SJSA1 (cell line): ENCODE data around the gene FBXL4. TPM values are rescaled to one million over a fixed set of nuclear protein-coding genes. Genes with fewer than 3 reads are reported as not detected.

Experiments
- DNase-seq, 2 experiments: peaks; one replicate each; pipeline ENCODE4 v3.0.0-alpha.2; 2015 to 2020; ENCODE audit warnings: low spot score in 2 of 2, low read depth in 1 of 2
- H3K27ac ChIP-seq: fragments of 250-450 bp; sonication (Bioruptor Pico); 2 replicates; pipeline ENCODE4 v1.5.1; 2020; ENCODE audit warnings: mild to moderate bottlenecking, moderate library complexity
- H3K27me3 ChIP-seq: fragments of 250-450 bp; sonication (Bioruptor Pico); replicated peaks from 2 replicates; pipeline ENCODE4 v1.5.1; 2020; ENCODE audit warnings: mild to moderate bottlenecking, moderate library complexity
- H3K36me3 ChIP-seq: fragments of 250-450 bp; sonication (Bioruptor Pico); 2 replicates; pipeline ENCODE4 v1.5.1; 2020; ENCODE audit warnings: mild to moderate bottlenecking
- H3K4me1 ChIP-seq: fragments of 250-450 bp; sonication (Bioruptor Pico); replicated peaks from 2 replicates; pipeline ENCODE4 v1.6.1; 2021; ENCODE audit warnings: mild to moderate bottlenecking
- H3K4me3 ChIP-seq: fragments of 250-450 bp; sonication (Bioruptor Pico); 2 replicates; pipeline ENCODE4 v1.5.1; 2020; ENCODE audit warnings: mild to moderate bottlenecking
- H3K9me3 ChIP-seq: fragments of 250-450 bp; sonication (Bioruptor Pico); replicated peaks from 2 replicates; pipeline ENCODE4 v1.5.1; 2020; ENCODE audit warnings: mild to moderate bottlenecking
- total RNA-seq: library from RNA; depleted of rRNA; stranded (reverse); fragments of >200 nt; shearing (Covaris generic); gene quantifications from 2 replicates; pipeline ENCODE4 v1.2.3, GENCODE V29; 2014

The FBXL4 gene
- total RNA-seq, 1 experiment from 2014 or later = 9.7 TPM

DNA sequence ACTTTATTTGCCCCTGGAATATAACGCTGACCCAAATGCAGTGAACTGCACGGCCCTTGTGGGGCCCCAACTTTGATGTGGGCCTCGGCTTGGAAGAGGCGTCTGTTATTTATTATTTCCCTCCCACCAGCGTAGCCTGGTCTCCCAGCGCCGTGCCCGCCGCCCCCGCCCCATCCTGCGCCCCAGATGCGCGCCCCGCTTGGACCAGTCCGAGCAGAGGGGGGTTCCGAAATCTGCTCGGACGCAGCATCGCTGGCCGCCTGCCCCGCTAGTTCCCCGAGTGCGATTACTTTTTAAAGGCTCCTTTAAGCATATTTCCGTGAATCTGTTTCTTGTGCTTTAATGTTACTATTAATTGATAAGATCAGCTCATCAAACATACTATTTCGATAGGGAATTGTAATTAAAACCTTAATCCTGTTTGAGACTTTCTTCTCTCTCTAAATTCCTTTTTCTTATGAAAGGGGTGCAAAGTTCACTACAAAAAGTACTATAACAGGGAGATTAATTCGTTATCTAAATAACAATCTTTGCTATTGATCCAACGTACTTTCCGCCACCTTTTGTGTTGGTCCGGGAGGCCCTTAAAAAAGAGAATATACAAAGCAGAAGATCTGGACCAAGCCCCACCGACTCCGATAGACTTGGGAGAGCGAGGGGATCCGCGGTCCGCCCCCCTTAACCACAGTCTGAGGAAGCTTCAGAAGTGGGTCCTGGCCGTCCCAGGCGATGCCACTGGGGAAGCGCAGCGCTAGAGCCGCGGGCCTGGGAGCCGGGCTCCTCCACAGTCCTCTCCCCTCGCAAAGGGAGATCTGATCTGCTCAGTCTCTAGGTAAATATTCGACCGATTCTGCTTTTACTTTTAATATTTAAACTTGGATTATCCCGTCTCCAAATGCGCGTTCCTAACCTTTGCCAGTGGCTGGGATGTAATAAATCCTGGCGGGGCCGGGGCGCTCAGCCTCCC is 103.2 kb downstream of the FBXL4 start:
- Histone ChIP-seq H3K27me3 (peaks cover 70% of the 10 kb centered on the region), H3K4me3 (peak overlapping the region; percentile 2; the same call in 1 of the 2 replicates), H3K36me3 (no peaks in the 10 kb centered on the region), H3K4me1 (peaks cover 6% of the 10 kb centered on the region), H3K27ac (no peak overlapping the region), H3K9me3 (no peaks in the 10 kb centered on the region)
- DNase-seq = no peak

DNA sequence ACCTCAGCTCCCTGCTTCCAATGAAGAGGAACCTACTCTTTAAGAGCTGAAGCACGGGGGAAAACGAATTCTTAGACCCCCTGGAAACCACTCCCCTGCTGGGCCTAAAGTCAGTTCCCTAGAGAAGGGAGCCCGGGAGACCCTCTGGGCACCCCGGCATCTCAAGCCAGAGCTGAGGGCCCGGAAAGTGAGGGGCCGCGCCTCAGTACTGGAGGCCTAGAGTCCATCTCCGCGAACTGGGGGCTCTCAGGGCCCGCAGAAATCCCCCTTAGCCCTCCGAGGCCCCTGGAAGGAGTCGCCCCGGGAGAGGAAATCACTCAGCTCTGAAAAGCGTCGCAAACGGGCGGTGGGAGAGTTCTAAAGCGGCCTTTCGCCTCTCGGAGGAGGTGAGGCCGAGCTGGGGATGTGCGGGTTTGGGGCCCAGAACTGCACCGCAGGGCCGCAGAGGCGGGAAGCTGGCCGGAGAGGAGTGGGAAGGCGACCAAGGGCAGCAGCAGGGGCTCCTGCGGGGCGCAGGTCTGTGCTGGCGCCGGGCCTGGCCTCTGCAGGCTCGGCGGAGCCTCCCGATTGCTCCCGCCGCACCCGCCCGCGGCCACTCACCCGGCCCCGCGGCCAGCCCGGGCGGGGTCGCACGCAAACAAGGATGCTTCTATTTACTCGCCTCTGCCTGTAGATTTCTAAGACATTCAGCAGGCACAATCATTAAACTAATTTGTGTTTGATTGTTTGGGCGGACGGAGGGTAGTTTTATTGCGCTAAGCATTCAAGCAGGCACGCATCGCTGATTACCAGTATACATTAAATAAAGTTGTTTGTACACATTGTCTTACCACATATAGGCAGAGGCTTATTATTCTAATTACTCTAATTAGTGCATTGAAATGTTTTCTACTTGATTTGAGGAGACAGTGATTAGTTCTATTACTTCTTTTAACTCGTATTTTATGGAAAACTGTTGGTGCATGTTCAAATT is 104.2 kb downstream of the FBXL4 start:
- Histone ChIP-seq H3K27me3 (peaks cover 70% of the 10 kb centered on the region), H3K27ac (no peak overlapping the region), H3K9me3 (no peaks in the 10 kb centered on the region), H3K36me3 (no peaks in the 10 kb centered on the region), H3K4me1 (peaks cover 6% of the 10 kb centered on the region), H3K4me3 (no peak overlapping the region)
- DNase-seq = no peak

DNA sequence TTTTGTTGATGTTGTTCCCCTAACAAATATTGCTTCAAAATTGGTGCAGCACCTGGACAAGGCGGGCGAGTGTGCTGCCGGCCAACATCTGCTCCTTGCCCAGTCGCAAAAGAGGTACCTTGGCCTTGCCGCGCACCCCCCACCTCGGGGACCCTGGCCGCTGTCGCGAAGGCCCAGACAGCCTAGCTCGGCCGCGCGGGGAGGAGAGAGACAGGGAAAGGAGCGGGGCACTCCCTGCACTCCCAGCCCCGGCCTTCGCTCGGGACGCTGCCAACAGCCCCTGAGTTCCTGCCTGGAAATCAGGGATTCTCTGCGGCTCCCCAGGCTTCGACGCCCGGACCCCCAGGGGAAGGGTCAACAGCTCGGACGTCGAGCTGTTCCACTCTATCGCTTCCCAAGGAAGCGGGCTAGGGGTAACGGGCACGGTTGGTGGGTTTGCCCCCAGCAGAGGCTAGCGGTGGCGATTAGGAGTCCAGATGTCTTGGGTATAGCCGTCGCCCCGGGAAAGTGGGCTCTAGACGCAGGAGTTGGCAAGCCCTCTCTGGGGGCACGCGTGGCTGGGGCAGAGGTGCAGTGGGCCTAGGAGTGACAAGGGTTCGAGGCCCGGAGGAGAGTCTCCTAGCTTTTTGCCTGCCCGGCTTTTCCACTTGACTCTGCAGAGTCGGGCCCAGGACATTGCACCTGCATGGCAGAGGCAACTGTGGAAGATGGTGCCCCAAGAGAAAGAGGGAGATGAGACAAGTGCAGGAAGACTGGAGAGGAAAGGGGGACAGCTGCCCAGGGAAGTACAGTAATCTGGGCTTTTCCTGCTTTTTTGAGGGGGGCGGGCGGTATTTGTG is 105.2 kb downstream of the FBXL4 start:
- no peak for DNase-seq
- H3K36me3 ChIP-seq = no peaks in the 10 kb centered on the region
- H3K27me3 ChIP-seq = peaks cover 74% of the 10 kb centered on the region
- no peaks in the 10 kb centered on the region for H3K9me3 ChIP-seq
- peaks cover 6% of the 10 kb centered on the region for H3K4me1 ChIP-seq
- H3K4me3 ChIP-seq = no peak overlapping the region
- no peak overlapping the region for H3K27ac ChIP-seq

DNA sequence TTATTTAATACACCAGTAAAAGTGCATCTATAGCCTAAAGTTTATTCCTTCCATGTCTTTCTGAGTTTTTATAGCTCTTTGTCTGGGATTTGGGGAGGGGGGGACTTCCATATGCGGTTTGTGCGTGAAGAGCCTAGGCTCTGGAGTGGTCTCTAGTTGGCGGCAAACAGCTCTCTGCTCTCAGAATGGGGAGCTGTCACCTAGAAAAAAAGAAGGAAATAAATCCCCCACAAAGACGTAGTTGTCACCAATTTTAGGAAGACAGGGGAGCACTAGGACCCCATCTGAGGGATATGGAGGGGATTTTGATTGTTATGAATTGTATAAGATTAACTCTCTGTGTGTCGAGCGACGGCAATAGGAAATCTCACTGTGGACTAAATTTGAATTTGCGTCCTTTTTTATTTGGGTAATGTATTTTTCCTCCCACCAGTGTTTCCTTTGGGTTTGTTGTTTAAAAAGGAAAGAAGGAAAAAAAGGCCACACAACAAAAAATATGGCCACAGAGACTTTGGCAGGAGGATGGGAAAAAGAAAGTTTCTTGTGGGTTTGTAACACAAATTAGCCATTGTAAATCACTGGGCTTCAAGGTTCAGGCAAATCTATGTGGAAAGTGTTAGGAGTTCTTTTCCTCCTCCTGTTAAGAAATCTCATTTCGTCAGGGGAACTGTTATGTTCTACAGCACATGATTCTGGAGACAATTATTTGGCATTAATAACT is 106.0 kb downstream of the FBXL4 start:
- no peaks in the 10 kb centered on the region for H3K36me3 ChIP-seq
- H3K9me3 ChIP-seq = no peaks in the 10 kb centered on the region
- no peak for DNase-seq
- H3K27ac ChIP-seq = no peak overlapping the region
- H3K4me1 ChIP-seq = peaks cover 9% of the 10 kb centered on the region
- H3K4me3 ChIP-seq = no peak overlapping the region
- peaks cover 79% of the 10 kb centered on the region for H3K27me3 ChIP-seq

DNA sequence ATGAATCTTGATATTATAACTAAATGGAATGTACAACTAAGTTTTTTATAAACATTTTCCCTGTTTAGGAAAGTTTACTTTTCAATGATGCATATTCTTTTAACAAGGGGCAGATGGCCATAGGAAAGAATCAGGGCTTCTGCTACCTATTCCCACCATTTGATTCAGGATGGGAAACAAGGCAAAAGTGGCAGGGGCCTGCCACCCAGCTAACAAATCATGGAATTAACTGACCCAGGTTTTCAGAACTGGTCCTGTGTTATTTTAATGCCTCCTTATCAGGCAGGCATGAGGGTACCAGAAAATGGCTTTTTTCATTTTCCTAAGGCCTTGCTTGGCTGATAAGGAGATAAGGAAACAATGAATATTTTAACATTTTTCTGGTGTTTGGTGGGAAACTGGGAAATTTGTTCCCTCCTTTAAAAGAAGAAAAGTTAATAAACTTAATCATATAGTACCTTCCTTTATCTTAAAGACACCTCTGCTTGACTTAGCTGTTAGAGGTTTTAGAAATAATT is 106.7 kb downstream of the FBXL4 start:
- Histone ChIP-seq H3K4me1 (peaks cover 9% of the 10 kb centered on the region), H3K9me3 (no peaks in the 10 kb centered on the region), H3K27ac (no peak overlapping the region), H3K27me3 (peaks cover 80% of the 10 kb centered on the region), H3K4me3 (no peak overlapping the region), H3K36me3 (no peaks in the 10 kb centered on the region)
- DNase-seq = no peak

DNA sequence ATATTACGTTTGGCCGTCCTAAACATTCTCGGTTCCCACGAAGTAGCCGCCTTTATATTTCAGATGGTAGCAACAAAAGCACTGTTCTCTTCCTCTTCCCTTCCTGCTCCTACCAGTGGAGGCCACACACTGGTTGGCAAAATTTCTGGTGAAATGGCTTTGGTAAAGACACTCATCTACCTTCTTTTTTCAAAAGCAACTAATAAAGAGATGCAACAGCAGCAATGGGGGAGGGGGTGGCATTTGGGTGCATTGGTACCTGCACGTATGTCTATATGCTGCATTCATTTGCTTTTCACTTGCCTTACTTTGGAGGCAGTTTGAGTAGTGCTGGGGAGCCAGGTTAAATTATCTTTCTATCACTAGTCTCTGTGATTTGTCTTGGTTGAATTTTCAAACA is 107.4 kb downstream of the FBXL4 start:
- DNase-seq = no peak
- Histone ChIP-seq H3K27me3 (peaks cover 83% of the 10 kb centered on the region), H3K4me3 (no peak overlapping the region), H3K27ac (no peak overlapping the region), H3K4me1 (peaks cover 13% of the 10 kb centered on the region), H3K9me3 (no peaks in the 10 kb centered on the region), H3K36me3 (no peaks in the 10 kb centered on the region)

DNA sequence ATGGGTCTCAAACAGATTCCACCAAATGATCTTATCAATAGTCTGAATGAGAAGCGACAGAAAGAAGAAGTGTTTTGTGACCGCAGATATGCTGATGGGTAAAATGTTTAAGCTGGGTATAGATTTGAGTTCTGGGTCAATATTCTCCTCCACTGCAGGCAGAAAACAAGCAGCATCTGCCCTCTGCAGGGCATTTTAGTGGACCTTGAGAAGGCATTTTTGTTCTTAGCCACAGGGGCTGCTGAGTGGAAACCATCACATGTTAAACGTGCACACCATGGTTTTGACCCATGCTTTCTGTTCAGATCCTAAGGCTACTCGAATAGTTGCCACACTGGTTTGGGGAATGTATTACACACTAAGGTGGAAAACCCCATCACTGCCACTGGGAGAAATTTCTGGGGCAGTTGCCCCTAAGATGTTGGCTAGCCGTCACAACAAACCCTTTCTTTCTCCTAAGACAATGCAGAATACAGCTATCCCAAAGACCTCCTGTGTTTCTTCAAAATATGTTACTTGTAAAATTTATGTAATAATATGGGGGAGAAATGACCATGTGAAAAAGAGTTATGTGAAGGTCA is 107.9 kb downstream of the FBXL4 start:
- Histone ChIP-seq H3K9me3 (no peaks in the 10 kb centered on the region), H3K4me1 (peaks cover 13% of the 10 kb centered on the region), H3K4me3 (no peak overlapping the region), H3K36me3 (no peaks in the 10 kb centered on the region), H3K27me3 (peaks cover 82% of the 10 kb centered on the region), H3K27ac (no peak overlapping the region)
- DNase-seq = no peak

DNA sequence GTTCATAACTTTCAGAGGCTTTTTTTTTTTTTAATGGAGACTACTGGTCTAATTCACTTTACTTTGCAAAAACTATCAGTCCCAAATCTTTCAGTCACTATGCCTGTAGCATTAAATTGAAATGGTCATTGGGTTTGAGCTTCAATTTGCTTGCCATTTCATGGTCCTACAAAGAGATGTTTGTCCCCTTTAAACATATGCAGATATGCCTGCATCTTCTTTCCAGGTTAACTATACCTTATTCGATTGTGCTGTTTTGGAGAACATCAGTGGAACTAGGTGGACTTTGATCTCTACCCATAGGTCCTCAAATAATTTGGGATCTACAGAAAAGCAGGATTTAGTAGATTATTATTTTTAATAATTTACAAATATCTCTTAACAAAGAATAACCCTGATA is 108.8 kb downstream of the FBXL4 start:
- no peak overlapping the region for H3K4me3 ChIP-seq
- H3K36me3 ChIP-seq = no peaks in the 10 kb centered on the region
- no peak for DNase-seq
- no peak overlapping the region for H3K27ac ChIP-seq
- H3K27me3 ChIP-seq = peaks cover 82% of the 10 kb centered on the region
- H3K9me3 ChIP-seq = no peaks in the 10 kb centered on the region
- peaks cover 22% of the 10 kb centered on the region for H3K4me1 ChIP-seq

DNA sequence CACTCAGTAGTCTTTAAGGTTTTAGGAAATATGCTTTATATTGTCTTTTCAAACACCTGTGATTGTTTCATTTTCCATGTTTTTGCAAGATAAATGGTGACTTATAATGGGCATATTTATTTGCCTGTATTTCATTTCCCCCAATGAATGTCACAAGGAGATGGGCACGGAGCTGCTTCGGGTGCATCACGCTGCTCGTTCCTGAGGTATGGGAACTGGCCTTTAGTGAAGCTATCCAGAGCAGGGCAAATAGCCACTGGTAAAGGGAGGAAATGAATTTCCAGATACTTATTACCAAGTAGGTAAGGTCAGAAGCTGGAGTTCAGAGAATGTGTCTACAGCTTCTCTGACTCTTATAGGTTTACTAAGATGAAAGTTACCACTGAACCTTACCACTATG is 109.7 kb downstream of the FBXL4 start:
- H3K27me3 ChIP-seq = peaks cover 89% of the 10 kb centered on the region
- H3K4me1 ChIP-seq = peaks cover 31% of the 10 kb centered on the region
- no peaks in the 10 kb centered on the region for H3K36me3 ChIP-seq
- H3K4me3 ChIP-seq = no peak overlapping the region
- no peaks in the 10 kb centered on the region for H3K9me3 ChIP-seq
- H3K27ac ChIP-seq = no peak overlapping the region
- no peak for DNase-seq

DNA sequence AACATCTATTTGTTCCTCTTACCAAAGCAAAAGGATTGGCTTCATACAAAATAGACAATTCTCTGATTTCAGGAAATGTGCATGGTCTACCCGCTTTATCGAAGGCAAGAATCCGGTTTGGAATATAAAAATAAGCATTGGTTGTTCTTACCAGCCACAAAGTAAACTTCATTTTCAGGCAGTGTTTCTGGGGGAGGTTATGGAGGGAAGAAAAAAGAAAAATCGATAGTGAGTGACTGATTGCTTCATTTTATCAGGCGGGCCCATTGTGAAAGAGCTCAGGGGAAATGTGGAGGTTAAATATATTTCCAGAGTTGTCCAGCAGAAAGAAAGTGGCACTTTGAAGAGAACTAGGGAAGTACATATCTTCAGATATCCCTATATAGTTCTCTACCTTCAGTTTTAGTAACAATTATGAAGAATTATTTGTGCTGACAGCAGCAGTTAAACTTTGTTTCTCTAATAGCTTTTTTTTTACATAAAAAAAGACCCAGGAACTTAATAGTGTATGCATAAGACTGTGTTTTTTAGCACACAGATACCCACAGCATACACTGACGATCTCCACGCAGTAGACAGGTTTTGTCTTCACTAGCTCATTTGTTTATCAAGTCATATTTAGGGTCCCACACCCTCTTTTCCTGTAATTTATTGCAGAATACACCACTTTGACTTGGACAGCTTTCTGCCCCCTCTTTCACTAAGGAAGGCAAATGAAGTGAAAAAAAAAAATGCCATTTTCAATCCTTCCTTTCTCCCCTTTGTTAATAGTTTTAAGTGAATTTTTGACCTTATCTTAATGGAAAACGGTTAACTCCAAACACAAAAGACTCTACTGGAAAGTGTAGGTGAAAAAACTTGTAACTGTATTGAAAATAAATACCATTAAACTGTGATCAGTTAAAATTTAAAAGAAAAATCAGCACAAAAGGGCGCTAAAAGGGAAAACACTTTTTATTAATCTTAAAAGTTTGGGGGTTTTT is 110.5 kb downstream of the FBXL4 start:
- peak in 1 of 2 experiments; percentile 12 for DNase-seq
- Histone ChIP-seq H3K4me1 (peaks cover 39% of the 10 kb centered on the region), H3K4me3 (no peak overlapping the region), H3K27ac (no peak overlapping the region), H3K9me3 (no peaks in the 10 kb centered on the region), H3K36me3 (no peaks in the 10 kb centered on the region), H3K27me3 (peaks cover 95% of the 10 kb centered on the region)
